SK-N-SH treated with all-trans-retinoic acid at 6 μM for 48 hours (cell line): ENCODE measurements around the gene GTF2B.

ENCODE experiments used
- ARNTL ChIP-seq: fragments of 450-650 bp; formaldehyde crosslinking; IDR thresholded peaks from 2 replicates; pipeline ENCODE4 v1.5.0; 2020; ENCODE audit warnings: low read depth, mild to moderate bottlenecking, moderate library complexity, borderline replicate concordance
- ESRRG ChIP-seq: fragments of 250-450 bp; sonication (Bioruptor Pico); IDR thresholded peaks from 2 replicates; pipeline ENCODE4 v1.6.1; 2021; ENCODE audit warnings: mild to moderate bottlenecking
- OSR1 ChIP-seq: fragments of 250-450 bp; sonication (Bioruptor Pico); IDR thresholded peaks from 2 replicates; pipeline ENCODE4 v1.8.0; 2022; ENCODE audit warnings: moderate library complexity, mild to moderate bottlenecking, inconsistent platforms
- PPARA ChIP-seq: fragments of 250-450 bp; sonication (Bioruptor Pico); IDR thresholded peaks from 2 replicates; pipeline ENCODE4 v1.5.0; 2020; ENCODE audit warnings: mild to moderate bottlenecking, borderline replicate concordance
- SNAI2 ChIP-seq: fragments of 250-450 bp; sonication (Bioruptor Pico); IDR thresholded peaks from 2 replicates; pipeline ENCODE4 v1.5.0; 2020; ENCODE audit warnings: mild to moderate bottlenecking, moderate library complexity
- TSHZ2 ChIP-seq: fragments of 250-450 bp; sonication (Bioruptor Pico); IDR thresholded peaks from 2 replicates; pipeline ENCODE4 v1.5.0; 2020; ENCODE audit warnings: mild to moderate bottlenecking, moderate library complexity
- ZC3H10 ChIP-seq: fragments of 250-450 bp; sonication (Bioruptor Pico); IDR thresholded peaks from 2 replicates; pipeline ENCODE4 v1.5.1; 2021; ENCODE audit warnings: mild to moderate bottlenecking, moderate library complexity
- ZFP3 ChIP-seq: fragments of 250-450 bp; sonication (Bioruptor Pico); IDR thresholded peaks from 2 replicates; pipeline ENCODE4 v1.5.0; 2020; ENCODE audit warnings: mild to moderate bottlenecking, moderate library complexity
- ZFP30 ChIP-seq: fragments of 450-650 bp; formaldehyde crosslinking; IDR thresholded peaks from 2 replicates; pipeline ENCODE4 v1.5.0; 2022; ENCODE audit warnings: mild to moderate bottlenecking, moderate library complexity
- ZNF565 ChIP-seq: fragments of 450-650 bp; formaldehyde crosslinking; conservative IDR thresholded peaks from 2 replicates; pipeline ENCODE4 v1.5.0; 2020; ENCODE audit warnings: low read depth, mild to moderate bottlenecking, moderate library complexity
- ZNF70 ChIP-seq: fragments of 450-650 bp; formaldehyde crosslinking; IDR thresholded peaks from 2 replicates; pipeline ENCODE4 v1.5.0; 2020; ENCODE audit warnings: mild to moderate bottlenecking, moderate library complexity
- ZNF8 ChIP-seq: fragments of 450-650 bp; formaldehyde crosslinking; IDR thresholded peaks from 2 replicates; pipeline ENCODE4 v1.5.0; 2020; ENCODE audit warnings: mild to moderate bottlenecking, moderate library complexity
- TF ChIP-seq, protein P1 (sequence below): fragments of 250-450 bp; sonication (Bioruptor Pico); IDR thresholded peaks from 2 replicates; pipeline ENCODE4 v1.5.1; 2020; ENCODE audit warnings: low read depth, mild to moderate bottlenecking, moderate library complexity

DNA sequence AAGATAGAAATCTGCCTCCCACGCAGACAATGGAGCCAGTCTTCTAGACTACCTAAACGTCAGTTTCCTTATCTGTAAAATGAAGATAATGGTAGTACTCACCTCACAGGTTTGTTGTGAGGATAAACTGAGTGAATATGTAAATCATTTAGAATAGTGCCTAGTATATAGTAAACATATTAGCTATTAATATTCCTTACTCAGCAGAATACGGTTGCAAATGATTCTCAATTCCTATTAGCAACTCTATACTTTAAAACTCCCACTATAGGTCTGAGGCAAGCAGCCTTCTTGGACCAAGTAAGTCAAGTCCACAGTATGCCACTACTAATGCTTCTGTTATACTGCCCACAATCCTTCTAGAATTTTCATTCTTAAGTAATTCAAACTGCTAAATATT lies 5.4 kb downstream of the GTF2B start:
- TF ChIP-seq SNAI2 (CRISPR knock-in tag) (no peak), ZNF8 (CRISPR knock-in tag) (no peak), ZC3H10 (CRISPR knock-in tag) (no peak), ARNTL (CRISPR knock-in tag) (no peak), PPARA (CRISPR knock-in tag) (no peak), ESRRG (no peak), ZNF565 (CRISPR knock-in tag) (no peak), OSR1 (no peak), TSHZ2 (CRISPR knock-in tag) (no peak), ZFP3 (CRISPR knock-in tag) (no peak), ZNF70 (CRISPR knock-in tag) (no peak), ZFP30 (CRISPR knock-in tag) (no peak)
- TF ChIP-seq, protein P1, sequence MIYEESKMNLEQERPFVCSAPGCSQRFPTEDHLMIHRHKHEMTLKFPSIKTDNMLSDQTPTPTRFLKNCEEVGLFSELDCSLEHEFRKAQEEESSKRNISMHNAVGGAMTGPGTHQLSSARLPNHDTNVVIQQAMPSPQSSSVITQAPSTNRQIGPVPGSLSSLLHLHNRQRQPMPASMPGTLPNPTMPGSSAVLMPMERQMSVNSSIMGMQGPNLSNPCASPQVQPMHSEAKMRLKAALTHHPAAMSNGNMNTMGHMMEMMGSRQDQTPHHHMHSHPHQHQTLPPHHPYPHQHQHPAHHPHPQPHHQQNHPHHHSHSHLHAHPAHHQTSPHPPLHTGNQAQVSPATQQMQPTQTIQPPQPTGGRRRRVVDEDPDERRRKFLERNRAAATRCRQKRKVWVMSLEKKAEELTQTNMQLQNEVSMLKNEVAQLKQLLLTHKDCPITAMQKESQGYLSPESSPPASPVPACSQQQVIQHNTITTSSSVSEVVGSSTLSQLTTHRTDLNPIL (CRISPR knock-in tag): no peak
